HepG2 (cell line): ENCODE measurements around the gene PRSS22. TPM values are rescaled to one million over a fixed set of nuclear protein-coding genes. Genes with fewer than 3 reads are reported as not detected.

Experiments used
- CBX5 ChIP-seq: sonication (generic); formaldehyde crosslinking; IDR thresholded peaks from 2 replicates; pipeline ENCODE4 v1.4.0; 2020; ENCODE audit warnings: missing genetic modification reagents, borderline replicate concordance
- CENPBD1 ChIP-seq: sonication (generic); formaldehyde crosslinking; IDR thresholded peaks from 2 replicates; pipeline ENCODE4 v1.8.0; 2022; ENCODE audit warnings: missing genetic modification reagents, low read depth, mild to moderate bottlenecking, borderline replicate concordance
- DMAP1 ChIP-seq: IDR thresholded peaks from 2 replicates; pipeline ENCODE4 v1.6.1; 2016
- DNMT1 ChIP-seq: sonication (generic); formaldehyde crosslinking; IDR thresholded peaks from 2 replicates; pipeline ENCODE4 v1.5.1; 2020; ENCODE audit warnings: mild to moderate bottlenecking, missing genetic modification reagents
- DR1 ChIP-seq: sonication (generic); formaldehyde crosslinking; IDR thresholded peaks from 2 replicates; pipeline ENCODE4 v1.8.0; 2021; ENCODE audit warnings: mild to moderate bottlenecking, missing genetic modification reagents, inconsistent platforms
- GLMP ChIP-seq: sonication (generic); formaldehyde crosslinking; IDR thresholded peaks from 2 replicates; pipeline ENCODE4 v1.9.0; 2021; ENCODE audit warnings: missing genetic modification reagents, mild to moderate bottlenecking, borderline replicate concordance
- HDAC2 ChIP-seq: sonication (generic); formaldehyde crosslinking; IDR thresholded peaks from 2 replicates; pipeline ENCODE4 v1.4.0; 2020; ENCODE audit warnings: missing genetic modification reagents
- ISX ChIP-seq: sonication (generic); formaldehyde crosslinking; conservative IDR thresholded peaks from 2 replicates; pipeline ENCODE4 v1.5.0; 2020; ENCODE audit warnings: missing genetic modification reagents
- KDM3A ChIP-seq: IDR thresholded peaks from 2 replicates; pipeline ENCODE4 v1.6.1; 2018; ENCODE audit warnings: low read depth, missing compliant biosample characterization
- MAFG ChIP-seq: sonication (generic); formaldehyde crosslinking; IDR thresholded peaks from 2 replicates; pipeline ENCODE4 v1.5.1; 2020; ENCODE audit warnings: mild to moderate bottlenecking, missing genetic modification reagents
- MATR3 ChIP-seq: sonication (generic); formaldehyde crosslinking; IDR thresholded peaks from 2 replicates; pipeline ENCODE4 v1.4.0; 2020; ENCODE audit warnings: missing genetic modification reagents
- MLXIP ChIP-seq: sonication (generic); formaldehyde crosslinking; IDR thresholded peaks from 2 replicates; pipeline ENCODE4 v1.9.0; 2021; ENCODE audit warnings: missing genetic modification reagents, borderline replicate concordance
- NFKB2 ChIP-seq: sonication (generic); formaldehyde crosslinking; IDR thresholded peaks from 2 replicates; pipeline ENCODE4 v1.4.0; 2020; ENCODE audit warnings: missing genetic modification reagents, borderline replicate concordance
- NPAS2 ChIP-seq: sonication (generic); formaldehyde crosslinking; IDR thresholded peaks from 2 replicates; pipeline ENCODE4 v1.8.0; 2022; ENCODE audit warnings: mild to moderate bottlenecking, missing genetic modification reagents, borderline replicate concordance
- RBAK ChIP-seq: sonication (generic); formaldehyde crosslinking; IDR thresholded peaks from 2 replicates; pipeline ENCODE4 v1.5.1; 2020; ENCODE audit warnings: mild to moderate bottlenecking, missing genetic modification reagents
- TBP ChIP-seq: sonication (generic); formaldehyde crosslinking; IDR thresholded peaks from 2 replicates; pipeline ENCODE4 v1.5.0; 2020; ENCODE audit warnings: missing genetic modification reagents
- TCF12 ChIP-seq, 2 experiments: fragments of 450-650 bp in 1 of 2; sonication (generic) in 1 of 2; formaldehyde crosslinking in 1 of 2; IDR thresholded peaks; 2 replicates each; pipeline versions ENCODE4 v1.6.1 to v1.8.0; 2017 to 2022; ENCODE audit warnings: antibody characterized with exemption in 1 of 2, mild to moderate bottlenecking in 1 of 2, missing genetic modification reagents in 1 of 2, moderate library complexity in 1 of 2
- U2AF2 ChIP-seq: fragments of 200-400 bp; formaldehyde crosslinking; IDR thresholded peaks from 2 replicates; pipeline ENCODE4 v1.6.1; 2017; ENCODE audit warnings: low read depth, mild to moderate bottlenecking, low read length
- USF2 ChIP-seq, 2 experiments: sonication (generic) in 1 of 2; formaldehyde crosslinking in 1 of 2; IDR thresholded peaks; 2 replicates each; pipeline versions ENCODE4 v1.5.1 to v1.6.1; 2011 to 2020; ENCODE audit warnings: borderline replicate concordance in 1 of 2, low read depth in 1 of 2, low read length in 1 of 2, mild to moderate bottlenecking in 1 of 2, missing genetic modification reagents in 1 of 2, moderate library complexity in 1 of 2
- ZBTB38 ChIP-seq: sonication (generic); formaldehyde crosslinking; IDR thresholded peaks from 2 replicates; pipeline ENCODE4 v1.5.1; 2020; ENCODE audit warnings: mild to moderate bottlenecking, missing genetic modification reagents
- ZNF567 ChIP-seq: sonication (generic); formaldehyde crosslinking; IDR thresholded peaks from 2 replicates; pipeline ENCODE4 v1.8.1; 2023; ENCODE audit warnings: mild to moderate bottlenecking, missing genetic modification reagents, borderline replicate concordance
- ZNF615 ChIP-seq: sonication (generic); formaldehyde crosslinking; IDR thresholded peaks from 2 replicates; pipeline ENCODE4 v1.5.0; 2020; ENCODE audit warnings: mild to moderate bottlenecking, missing genetic modification reagents, borderline replicate concordance
- ZNF878 ChIP-seq: sonication (generic); formaldehyde crosslinking; IDR thresholded peaks from 2 replicates; pipeline ENCODE4 v1.8.1; 2023; ENCODE audit warnings: mild to moderate bottlenecking, missing genetic modification reagents, moderate library complexity
- polyA plus RNA-seq, 8 experiments: library from polyadenylated mRNA; depleted of rRNA in 3 of 8; stranded (reverse) in 7 of 8; unstranded in 1 of 8; fragments of >200 nt; fragmentation: Illumina TruSeq in 4 of 8; extraction: Trizol in 4 of 8; gene quantifications; 2 replicates each; pipeline versions ENCODE4 v1.2.1 to v1.2.3, GENCODE V29; 2011 to 2016; ENCODE audit warnings: low read depth in 4 of 8, missing spikeins in 1 of 8, mixed read lengths in 1 of 8; ENCODE audit not compliant: insufficient read depth in 1 of 8
- total RNA-seq, 5 experiments: library from RNA; depleted of rRNA; stranded (reverse); fragments of >200 nt; fragmentation: Illumina TruSeq; extraction: Trizol; gene quantifications; 2 replicates each; pipeline ENCODE4 v1.2.3, GENCODE V29; 2016; ENCODE audit warnings: low read depth in 1 of 5

Gene PRSS22
- total and polyA plus RNA-seq, 2 of the 13 experiments (the other 11 are each of a cell fraction or from before 2014, with no cell fraction given) = 0.24 to 0.32 TPM

- TF ChIP-seq GLMP (CRISPR knock-in tag) (no peak), USF2 (IDR thresholded peaks at IDR 0.05; ENCODE audit: low read depth, low read length) (no peak), USF2 (CRISPR knock-in tag; IDR thresholded peaks at IDR 0.05; ENCODE audit: borderline replicate concordance) (no peak), CENPBD1 (CRISPR knock-in tag) (no peak), TCF12 (IDR thresholded peaks at IDR 0.05) (no peak), TCF12 (CRISPR knock-in tag; IDR thresholded peaks at IDR 0.05) (no peak; the same call in 1 of the 2 replicates), ZNF567 (peak; percentile 78; the same call in 1 of the 2 replicates), DMAP1 (CRISPR knock-in tag) (peak; percentile 51), MATR3 (CRISPR knock-in tag) (no peak), TBP (CRISPR knock-in tag) (no peak), ZBTB38 (CRISPR knock-in tag) (no peak), ISX (no peak), ZNF878 (CRISPR knock-in tag) (no peak; the same call in 1 of the 2 replicates), CBX5 (CRISPR knock-in tag) (no peak), KDM3A (CRISPR knock-in tag) (peak; percentile 69; the same call in 1 of the 2 replicates), NFKB2 (CRISPR knock-in tag) (no peak), ZNF615 (CRISPR knock-in tag) (no peak), MLXIP (CRISPR knock-in tag) (no peak), HDAC2 (CRISPR knock-in tag) (peak; percentile 67), DNMT1 (CRISPR knock-in tag) (no peak), RBAK (CRISPR knock-in tag) (no peak), NPAS2 (CRISPR knock-in tag) (no peak), DR1 (CRISPR knock-in tag) (no peak), U2AF2 (no peak), MAFG (CRISPR knock-in tag) (no peak)
Measured at GRCh38 chr16:2904100-2904921, 46.3 kb upstream of the PRSS22 start (continued).
